ENCODE results near the gene MADD.

Gene MADD

DNA sequence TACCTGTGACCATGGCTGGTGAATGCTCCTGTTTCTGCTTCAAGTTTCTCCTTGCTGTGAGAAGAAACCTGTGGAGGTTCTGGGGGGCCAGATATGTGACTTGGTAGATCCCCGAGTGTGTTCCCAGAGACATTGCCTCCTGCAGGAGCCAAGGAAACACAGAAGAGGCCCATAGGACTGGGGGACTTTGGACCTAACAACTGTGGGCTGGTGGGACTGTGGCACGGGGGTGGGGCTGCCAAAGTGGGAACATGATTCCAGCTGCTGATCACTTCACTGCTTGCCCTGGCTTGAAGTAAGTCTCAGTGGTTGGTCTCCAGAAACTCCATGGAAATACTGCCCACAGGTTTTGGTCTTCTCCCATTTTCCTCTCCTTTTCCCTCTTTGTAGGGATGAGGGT is 16.3 kb upstream of the MADD start:
- DNase-seq: no peak

DNA sequence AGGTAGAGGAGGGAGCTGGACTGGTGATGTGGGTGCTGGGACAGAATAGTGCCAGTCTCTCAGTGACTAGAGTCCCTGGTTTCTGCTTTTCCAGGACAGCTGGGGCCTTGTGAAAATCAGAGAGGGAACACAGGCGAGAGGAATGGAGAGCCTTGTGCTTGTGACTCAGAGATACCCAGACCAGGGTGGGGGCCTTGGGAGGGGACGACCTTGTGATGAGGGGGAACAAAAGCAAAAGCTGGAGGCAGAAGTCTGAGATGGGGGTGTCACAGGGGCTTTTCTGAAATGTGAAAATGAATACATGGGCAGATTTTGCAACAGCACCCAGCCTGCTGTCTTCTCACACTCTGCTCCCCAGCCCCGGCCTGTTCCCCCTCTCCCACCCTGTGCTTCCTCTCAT is 15.5 kb upstream of the MADD start:
- DNase-seq: peak; percentile 21

DNA sequence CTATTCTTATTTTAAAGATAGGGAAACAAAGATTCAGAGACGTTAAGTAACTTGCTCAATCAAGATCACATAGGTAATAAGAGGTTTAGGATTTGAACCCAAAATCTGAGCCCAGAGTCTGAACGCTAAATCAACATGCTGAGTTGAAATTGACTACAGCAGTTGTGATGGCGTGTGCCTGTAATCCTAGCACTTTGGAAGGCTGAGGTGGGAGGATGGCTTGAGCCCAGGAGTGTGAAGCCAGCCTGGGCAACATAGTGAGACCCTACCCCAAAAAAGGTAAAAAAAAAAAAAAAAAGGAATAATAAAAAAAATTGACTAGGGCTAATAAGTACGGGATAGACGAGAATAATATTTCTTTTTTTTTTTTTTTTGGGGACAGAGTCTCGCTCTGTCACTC is 13.6 kb upstream of the MADD start:
- DNase-seq: no peak

DNA sequence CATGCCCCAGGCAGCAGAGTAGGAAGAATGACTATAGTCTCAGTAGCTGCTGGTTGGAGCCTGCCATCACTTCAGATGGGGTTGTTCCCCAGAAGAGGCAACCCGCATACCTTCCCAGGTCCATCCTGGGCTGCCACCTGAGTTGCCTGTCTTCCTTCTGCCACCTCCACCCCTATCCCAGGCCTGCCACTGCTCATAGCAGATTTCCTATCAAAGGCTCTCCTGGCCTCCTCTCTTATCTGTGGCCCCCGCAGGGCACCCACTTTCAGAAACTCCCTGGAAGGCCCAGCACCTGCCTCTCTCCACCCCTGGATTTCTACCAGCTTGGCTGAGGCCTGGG is 12.8 kb upstream of the MADD start:
- DNase-seq: no peak

DNA sequence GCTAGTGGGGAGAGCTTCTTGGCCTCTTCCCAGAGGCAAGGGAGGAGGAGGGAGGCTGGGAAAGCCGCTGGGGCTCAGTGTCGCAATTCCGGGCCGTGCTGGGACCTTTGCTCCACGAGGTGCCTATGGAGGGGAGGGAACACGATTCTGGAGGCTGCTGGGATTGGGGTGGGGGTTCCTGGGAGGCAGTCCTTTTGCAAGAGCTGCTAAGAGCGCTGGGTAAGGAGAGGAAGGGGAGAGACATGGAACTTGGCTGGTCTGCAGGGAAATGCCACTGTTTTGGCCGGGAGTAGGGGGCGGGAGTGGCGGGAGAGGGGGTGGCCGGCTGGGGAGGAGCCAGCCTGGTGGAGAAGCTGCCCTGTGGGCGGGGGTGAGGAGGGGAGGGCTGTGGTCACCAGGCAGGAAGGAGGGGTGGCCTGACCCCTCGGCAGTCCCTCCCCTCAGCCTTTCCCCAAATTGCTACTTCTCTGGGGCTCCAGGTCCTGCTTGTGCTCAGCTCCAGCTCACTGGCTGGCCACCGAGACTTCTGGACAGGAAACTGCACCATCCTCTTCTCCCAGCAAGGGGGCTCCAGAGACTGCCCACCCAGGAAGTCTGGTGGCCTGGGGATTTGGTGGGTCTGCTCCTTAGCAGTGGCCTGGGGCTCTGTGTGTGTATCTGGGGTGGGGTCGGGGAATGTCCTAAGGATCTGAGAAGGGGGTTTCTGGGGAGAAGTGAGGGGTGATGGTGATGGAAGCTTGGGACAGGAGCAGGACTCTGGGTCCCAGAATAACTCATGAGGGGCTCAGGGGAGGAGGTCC is 12.2 kb upstream of the MADD start, which contains the start of gene NR1H3:
NR1H3 (plus strand) TSS at position 480 of the 800 bp plus-strand sequence. CDS start 1,221 bp downstream, outside the sequence.
- no peak for DNase-seq

DNA sequence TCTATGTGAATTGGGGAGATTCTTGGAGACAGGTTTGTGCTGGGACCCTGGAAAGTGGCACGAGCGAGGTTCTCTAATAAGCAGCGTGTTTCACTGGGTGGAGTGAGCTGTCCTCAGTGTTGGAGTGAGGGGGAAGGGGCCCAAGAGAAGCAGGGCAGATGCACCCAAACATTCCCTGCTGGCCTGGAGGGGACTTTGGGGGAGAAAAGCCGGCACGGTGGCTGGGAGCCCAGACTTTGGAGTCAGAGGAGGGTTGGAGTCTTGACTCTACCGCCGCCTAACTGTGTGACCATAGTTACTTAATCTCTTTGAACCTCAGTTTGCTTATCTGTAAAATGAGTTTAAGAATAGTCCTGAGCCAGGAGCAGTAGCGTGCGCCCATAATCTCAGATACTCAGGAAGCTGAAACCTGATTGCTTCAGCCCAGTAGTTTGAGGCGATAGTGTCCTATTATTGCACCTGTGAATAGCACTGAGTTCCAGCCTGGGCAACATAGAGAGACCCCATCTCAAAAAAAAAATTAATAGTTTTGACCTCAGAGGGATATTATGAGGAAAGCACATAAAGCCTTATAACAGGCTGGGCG is 11.5 kb upstream of the MADD start:
- no peak for DNase-seq

DNA sequence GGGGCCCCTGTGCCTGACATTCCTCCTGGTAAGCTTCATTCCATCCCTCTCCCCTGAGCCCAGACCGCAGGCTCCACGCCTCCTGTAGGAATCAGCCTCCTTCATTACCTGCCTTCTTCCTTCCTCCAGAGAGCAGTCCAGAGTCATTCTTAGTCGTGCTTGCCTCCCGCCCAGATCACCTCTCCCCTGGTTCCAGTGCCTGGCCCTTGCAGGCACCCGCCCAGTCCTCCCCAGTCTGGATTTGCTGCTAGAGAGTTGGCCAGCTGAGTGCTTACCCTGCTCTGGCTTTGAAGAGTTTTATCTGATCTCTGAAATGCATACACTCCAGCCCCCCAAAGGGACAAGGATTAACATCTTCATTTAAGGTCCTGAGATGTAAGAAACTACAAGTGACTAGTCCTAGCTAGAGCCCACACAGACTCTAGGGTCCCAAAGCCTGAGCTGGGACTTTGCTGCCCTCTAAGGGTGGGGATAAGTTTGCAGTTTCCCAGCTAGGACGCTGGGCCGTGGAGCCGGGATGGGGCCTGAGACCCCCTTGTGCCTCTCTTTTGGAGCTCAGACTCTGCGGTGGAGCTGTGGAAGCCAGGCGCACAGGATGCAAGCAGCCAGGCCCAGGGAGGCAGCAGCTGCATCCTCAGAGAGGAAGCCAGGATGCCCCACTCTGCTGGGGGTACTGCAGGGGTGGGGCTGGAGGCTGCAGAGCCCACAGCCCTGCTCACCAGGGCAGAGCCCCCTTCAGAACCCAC is 10.5 kb upstream of the MADD start:
- no peak for DNase-seq

DNA sequence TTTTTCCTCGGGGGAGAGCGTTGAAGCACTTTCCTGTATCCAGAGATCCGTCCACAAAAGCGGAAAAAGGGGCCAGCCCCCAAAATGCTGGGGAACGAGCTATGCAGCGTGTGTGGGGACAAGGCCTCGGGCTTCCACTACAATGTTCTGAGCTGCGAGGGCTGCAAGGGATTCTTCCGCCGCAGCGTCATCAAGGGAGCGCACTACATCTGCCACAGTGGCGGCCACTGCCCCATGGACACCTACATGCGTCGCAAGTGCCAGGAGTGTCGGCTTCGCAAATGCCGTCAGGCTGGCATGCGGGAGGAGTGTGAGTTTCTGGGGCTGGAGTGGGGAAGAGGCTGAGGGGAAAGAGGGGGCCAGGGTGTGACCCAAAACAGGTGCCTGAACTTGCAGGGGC is 9.6 kb upstream of the MADD start:
- no peak for DNase-seq

DNA sequence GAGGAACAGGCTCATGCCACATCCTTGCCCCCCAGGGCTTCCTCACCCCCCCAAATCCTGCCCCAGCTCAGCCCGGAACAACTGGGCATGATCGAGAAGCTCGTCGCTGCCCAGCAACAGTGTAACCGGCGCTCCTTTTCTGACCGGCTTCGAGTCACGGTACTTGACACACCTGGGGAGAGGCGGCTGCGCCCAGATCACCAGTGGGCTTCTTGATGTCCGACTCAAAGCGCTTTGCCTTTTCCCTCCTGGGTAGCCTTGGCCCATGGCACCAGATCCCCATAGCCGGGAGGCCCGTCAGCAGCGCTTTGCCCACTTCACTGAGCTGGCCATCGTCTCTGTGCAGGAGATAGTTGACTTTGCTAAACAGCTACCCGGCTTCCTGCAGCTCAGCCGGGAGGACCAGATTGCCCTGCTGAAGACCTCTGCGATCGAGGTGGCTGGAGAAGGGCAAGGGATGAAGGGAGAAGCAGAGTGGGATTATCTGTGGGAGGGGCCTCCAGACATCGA is 8.6 kb upstream of the MADD start:
- no peak for DNase-seq

DNA sequence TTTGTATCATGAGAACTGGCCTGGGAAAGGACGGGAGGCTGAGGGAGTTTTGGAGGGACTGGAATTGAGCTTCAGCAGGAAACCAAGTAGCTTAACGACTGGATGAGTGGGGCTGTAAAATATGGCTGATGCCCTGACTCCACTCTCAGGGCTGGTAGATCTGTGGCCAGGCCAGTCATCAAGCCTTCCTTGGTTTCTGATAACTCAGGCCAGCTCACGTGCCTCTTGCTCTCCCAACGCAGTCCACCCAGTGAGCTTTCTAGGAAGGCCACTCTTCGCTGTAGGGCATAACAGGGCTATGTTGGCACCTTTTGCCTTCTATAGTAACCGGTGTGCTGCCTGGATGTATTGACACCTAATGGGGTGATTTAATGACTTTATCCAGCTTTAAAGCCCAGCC is 5.8 kb upstream of the MADD start:
- no peak for DNase-seq

DNA sequence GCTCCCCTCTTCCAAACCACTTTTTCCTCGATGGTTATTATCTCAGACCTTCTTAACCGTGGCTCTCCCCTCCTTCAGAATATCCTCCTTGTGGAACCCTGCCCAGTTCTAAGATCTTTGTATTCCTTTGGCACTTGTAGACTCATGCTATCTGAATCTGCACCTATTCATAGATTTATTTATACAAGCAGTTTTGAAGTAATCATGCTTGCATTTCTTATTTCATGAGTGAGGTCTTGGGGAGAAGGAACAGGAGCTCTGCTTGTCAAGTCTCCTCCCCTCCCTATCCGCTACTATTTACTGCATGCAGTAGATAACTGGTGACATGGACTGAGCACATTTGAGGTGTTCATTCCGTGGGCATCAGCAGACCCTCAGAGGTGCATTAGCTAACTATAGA is 5.4 kb upstream of the MADD start:
- no peak for DNase-seq

DNA sequence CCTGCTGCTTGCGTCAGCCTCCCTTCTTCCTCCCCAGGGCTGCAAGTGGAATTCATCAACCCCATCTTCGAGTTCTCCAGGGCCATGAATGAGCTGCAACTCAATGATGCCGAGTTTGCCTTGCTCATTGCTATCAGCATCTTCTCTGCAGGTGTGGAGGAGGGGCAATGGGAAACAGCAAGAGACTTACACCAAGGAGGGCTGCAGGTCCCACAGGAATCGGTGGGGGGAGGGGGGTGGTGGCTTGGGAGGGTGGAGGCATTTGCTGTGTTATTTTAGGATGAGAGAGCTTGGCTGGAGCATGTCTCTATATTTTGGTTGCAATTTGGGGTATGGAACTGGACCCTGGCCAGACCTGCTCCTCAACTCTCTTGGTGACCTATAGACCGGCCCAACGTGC is 2.1 kb upstream of the MADD start:
- DNase-seq: no peak

DNA sequence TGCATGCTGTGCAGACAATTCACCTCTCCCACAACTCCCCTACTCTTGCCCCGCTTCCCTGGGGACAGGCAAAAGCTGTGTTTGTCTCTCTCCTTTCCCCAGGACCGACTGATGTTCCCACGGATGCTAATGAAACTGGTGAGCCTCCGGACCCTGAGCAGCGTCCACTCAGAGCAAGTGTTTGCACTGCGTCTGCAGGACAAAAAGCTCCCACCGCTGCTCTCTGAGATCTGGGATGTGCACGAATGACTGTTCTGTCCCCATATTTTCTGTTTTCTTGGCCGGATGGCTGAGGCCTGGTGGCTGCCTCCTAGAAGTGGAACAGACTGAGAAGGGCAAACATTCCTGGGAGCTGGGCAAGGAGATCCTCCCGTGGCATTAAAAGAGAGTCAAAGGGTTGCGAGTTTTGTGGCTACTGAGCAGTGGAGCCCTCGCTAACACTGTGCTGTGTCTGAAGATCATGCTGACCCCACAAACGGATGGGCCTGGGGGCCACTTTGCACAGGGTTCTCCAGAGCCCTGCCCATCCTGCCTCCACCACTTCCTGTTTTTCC is 1.4 kb upstream of the MADD start:
- no peak for DNase-seq

DNA sequence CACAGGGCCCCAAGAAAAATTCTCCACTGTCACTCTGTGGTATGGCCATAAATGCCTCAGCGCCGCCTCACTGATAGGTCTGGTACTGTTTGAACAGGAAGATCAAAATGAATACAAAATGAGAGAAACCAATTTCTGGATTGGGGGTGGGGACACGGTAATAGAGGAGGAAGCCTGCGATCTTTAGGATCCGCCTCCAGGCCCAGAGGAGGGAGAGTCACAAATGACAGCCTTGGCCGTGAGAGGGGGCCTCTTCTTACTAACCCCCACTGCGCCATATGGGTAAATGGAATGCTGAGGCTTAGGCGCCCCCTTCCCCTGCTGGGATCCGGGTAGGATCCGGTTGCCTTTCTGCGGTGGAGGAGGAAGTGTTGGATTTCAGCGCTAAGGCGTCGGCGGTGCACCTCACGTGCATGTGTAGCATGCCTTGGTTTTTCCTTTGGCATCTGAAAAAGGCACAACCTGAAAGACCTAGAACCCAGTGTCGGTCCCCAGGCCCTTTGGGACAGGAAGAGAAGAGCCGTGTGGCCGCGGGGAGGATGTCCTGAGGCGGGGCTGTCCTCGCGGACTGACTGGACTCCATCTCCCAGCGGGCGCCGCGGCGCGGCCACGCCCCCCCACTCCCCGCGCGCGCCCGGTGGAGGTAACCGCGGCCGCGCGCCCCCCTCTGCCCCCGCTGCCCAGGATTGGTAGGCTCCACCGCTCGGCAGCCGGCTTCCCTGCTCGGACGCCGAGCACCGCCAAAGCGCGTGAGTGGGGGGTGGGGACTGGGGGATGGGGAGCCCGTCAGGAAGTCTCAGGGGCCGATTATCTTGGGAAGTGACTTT is 718 bp upstream of the MADD start:
- DNase-seq: peak; percentile 86

DNA sequence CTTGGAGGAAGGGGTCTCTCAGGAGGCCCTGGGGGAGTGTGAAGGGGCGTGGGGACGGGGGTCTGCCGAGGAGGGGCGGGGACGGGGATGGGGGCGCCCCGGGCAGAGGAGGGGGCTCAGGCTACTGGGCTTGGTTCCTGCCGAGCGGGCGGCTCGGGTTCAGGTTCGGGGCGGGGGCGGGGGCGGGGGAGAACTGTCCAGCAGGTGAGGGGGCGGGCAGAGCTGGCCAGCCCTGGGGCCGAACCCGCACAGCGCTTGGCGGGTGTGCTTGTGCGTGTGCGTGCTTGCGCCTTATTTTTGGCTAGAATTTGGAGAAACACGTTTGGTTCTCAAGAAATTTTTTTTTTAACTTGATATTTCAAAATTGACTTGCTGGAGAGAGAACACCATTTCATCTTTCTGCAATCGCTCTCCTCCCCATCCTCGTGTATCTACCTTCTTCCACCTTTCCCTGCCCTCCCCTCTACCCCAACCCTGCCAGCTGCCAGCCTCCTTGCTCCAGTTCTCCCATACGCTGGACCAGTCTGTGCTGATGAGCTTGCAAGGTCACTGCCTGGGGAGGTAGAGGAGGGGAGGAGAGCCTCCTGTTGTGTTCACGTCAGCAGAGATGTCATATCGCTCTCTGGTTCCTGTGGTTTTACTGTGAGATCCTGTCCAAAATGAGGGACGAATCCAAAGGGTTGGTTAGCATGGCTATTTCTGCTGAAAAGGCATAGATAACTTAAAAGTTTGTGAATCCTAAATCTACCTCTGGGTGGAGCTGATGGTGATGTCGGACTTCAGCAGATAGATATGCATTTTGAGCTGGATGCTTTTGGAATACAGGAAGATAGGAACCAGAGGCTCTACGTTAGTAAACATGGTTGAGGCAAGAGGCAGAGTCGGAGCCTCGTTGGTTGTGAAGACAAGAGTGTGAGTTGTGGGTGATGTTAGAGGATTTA is 668 bp downstream of the MADD start:
- peak; percentile 45 for DNase-seq

DNA sequence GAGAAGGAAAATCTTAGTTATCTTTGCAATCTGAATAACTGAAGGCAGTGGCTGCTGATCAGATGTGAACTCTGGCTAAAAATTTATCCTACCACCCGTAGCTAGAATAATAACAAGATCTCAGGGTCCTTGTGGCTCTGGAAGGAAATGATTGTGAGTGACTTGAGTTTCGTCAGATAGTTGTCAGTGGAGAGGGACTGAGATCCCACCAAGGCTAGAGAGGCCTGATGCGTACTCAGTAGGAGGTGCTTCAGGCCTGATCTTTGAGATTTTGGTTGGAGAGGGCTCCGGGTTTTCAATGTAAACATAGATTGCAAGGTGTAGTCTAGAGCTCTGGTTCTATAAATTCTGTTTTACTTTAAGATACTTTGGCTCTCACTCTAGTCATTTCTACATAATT is 1.4 kb downstream of the MADD start:
- DNase-seq: no peak

DNA sequence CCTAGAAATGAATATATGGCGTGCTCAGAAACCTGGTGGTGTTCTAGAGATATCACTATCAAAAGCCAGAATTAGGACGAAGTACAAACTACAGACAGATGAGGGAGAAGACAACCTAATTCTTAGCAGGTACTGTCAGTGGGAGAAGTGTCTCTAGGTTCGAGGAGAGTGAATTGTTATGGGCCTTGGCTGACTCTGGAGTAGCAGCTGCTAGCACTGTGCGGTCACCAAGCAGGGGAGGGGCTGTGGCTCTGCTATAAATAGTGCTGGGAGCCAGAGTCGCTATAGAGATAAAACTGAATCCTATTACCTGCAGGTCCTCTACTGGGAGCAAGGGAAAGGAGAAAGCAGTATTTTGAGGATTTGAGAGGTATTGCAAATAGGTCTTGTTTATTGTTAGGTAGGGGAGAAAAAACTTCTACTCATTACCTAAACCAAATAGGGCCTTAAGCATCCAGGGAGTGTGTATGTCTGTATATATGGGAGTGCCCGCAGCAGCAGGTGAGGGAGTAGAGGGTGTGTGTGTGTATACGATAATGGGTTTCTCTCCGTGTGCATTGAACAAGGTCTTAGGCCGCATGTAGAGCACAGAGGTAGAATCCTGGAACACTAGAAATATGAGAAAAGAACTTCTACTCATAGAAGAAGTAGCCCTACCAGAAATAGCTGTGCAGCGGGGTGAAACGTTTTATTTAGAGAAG is 2.2 kb downstream of the MADD start:
- no peak for DNase-seq

DNA sequence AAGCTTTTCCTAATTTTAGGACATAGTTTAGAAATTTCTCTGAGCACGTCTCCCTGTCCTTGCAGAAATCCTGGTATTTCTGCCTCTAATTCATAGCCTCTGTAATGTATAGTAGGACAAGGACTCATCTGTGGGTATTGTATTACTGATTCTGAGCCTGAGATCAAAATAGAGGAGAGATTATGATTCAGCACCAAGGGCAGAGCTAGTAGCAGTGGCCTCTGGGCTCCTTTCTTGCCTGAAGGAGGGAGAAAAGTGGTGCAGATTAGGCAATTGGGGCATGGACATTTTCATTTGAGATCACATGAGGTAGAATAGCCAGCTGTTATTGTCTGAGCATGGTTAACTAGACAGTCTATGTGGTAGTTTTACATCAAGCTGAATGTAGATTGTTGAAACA is 2.8 kb downstream of the MADD start:
- DNase-seq: no peak

DNA sequence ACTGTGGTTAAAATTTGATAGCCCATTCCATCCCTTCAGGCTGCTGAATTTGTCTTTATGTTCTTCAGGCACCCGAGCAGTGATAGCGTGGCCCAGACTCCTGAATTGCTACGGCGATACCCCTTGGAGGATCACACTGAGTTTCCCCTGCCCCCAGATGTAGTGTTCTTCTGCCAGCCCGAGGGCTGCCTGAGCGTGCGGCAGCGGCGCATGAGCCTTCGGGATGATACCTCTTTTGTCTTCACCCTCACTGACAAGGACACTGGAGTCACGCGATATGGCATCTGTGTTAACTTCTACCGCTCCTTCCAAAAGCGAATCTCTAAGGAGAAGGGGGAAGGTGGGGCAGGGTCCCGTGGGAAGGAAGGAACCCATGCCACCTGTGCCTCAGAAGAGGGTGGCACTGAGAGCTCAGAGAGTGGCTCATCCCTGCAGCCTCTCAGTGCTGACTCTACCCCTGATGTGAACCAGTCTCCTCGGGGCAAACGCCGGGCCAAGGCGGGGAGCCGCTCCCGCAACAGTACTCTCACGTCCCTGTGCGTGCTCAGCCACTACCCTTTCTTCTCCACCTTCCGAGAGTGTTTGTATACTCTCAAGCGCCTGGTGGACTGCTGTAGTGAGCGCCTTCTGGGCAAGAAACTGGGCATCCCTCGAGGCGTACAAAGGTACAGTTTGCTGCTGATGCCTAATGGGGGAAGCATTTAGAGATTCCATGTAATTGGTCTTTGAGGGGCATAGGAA is 4.7 kb downstream of the MADD start:
- no peak for DNase-seq

DNA sequence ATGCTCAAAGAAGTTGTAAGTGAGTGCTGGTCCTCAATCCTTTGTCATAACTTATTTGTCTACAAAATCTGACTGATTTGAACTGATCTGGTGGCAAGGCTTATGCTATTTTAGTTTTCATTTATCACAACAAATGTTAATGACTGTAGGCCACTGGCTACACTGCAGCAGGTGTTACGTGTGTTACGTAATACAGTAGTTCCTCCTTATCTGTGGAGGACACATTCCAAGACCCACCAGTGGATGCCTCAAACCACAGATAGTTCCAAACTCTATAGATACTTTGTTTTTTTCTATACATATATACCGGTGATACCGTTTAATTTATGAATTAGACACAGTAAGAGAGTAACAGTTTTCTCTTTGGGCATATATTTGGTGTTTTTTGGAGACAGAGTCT is 7.0 kb downstream of the MADD start:
- DNase-seq: no peak

Measured in CD4-positive, alpha-beta T cell treated with Interleukin-15 for 1 hour (primary cell).